A673 (cell line): ENCODE data around the gene ST6GALNAC4.

Source experiments
- CTCF ChIP-seq: fragments of 300-800, 200-600 bp; sonication (generic); conservative IDR thresholded peaks from 2 replicates; pipeline ENCODE4 v1.5.1; 2017; ENCODE audit warnings: low read depth, mild to moderate bottlenecking, antibody characterized with exemption, low read length, moderate library complexity, mixed read lengths
- EZH2 ChIP-seq: fragments of 200-600 bp; sonication (generic); IDR thresholded peaks from 2 replicates; pipeline ENCODE4 v1.6.1; 2017; ENCODE audit warnings: borderline replicate concordance, low read depth, mild to moderate bottlenecking, mixed read lengths, antibody characterized with exemption, low read length; ENCODE audit not compliant: poor library complexity, severe bottlenecking

- TF ChIP-seq CTCF: no peak
- TF ChIP-seq EZH2: no peak
Observed at GRCh38 chr9:127860260-127860659, 56.6 kb downstream of the ST6GALNAC4 start.
